ENCODE measurements around the gene ANKRD39. TPM values are rescaled to one million over a fixed set of nuclear protein-coding genes. Genes with fewer than 3 reads are reported as not detected.
"Not testable (repeated sequence)": the region's sequence is repeated elsewhere in the genome, so short reads cannot be mapped to it uniquely, and the experiment has no call there.

The ANKRD39 gene
- total RNA-seq, 2 donors from 2014 or later = 16.5 to 17.2 TPM

DNA sequence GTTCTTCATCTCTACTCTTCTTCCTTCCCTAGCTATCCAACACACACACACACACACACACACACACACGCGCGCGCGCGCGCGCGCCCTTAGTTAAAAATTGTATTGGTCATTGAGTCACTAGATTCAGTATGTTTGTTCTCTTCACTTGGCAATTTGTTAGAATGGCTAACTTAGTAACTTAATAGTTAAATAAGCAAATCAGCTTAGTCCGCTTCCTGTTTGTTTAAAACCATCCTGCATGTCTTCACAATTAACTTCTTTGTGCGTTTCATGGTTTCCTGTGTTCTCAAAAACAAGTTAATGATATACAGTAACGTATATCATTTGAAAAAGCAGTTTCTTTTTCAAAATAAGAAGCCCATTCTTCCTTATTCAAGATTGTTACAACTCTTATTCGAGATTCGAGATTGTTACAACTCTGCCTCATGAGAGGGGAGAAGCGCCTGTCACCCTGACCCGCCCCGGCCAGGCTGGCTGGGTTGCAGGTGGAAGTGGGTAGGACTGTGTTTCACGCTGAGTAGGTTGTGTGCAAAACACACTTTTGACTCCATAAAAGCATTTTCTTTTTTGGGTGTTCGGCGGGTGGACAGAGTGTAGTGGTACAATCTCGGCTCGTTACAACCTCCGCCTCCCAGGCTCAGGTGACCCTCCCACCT lies 51.2 kb downstream of the ANKRD39 start:
- Mint-ChIP-seq H3K27ac (peak overlapping the region; percentile 98), H3K4me3 (peak overlapping the region; percentile 38 to 84), H3K36me3 (ENCODE audit: insufficient read depth in 2 of 2) (no peaks in the 10 kb centered on the region), H3K9me3 (no peaks in the 10 kb centered on the region), H3K27me3 (ENCODE audit: low read depth) (no peaks in the 10 kb centered on the region), H3K4me1 (ENCODE audit: low read depth) (peaks cover 14% of the 10 kb centered on the region)
- peak in 1 of 2 donors; percentile 58 for ATAC-seq (replicated peaks in 1 of 2)
- DNase-seq = peak in 1 of 2 donors; percentile 36

DNA sequence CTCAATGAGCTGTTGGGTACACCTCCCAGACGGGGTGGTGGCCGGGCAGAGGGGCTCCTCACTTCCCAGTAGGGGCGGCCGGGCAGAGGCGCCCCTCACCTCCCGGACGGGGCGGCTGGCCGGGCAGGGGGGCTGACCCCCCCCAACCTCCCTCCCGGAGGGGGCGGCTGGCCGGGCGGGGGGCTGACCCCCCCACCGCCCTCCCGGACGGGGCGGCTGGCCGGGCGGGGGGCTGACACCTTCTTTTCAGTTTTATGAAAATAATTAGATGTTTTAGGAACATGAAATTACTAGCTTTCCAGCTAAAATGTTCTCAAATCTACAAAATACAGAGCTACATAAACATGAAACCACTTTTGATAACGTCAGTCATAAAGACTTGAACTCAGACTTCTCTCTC lies 51.9 kb downstream of the ANKRD39 start:
- peak overlapping the region in 1 of 2 donors; percentile 84 for H3K4me3 Mint-ChIP-seq
- ATAC-seq (replicated peaks in 1 of 2) = not testable (repeated sequence)

DNA sequence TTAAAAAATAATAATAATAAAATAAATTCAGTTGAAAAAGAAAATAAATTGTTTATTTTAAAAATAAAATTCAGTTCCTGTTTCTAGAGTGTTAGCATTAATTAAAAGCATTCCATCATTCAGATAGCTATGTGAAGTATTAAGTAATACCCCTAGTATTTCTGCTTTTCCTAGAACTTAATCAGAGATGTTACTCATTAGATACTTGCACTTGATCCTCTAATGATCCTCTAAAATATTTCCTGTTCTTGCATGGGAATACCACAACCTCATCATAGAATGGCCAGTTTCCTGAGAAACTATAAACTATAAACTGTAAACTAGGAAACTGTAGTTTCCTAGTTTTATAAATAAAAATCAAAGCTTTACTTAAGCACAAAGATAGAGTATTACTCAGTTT lies 52.8 kb downstream of the ANKRD39 start:
- ATAC-seq (replicated peaks in 1 of 2) (no peak), DNase-seq (no peak)
- no peaks in the 10 kb centered on the region for H3K36me3 Mint-ChIP-seq (ENCODE audit: insufficient read depth in 2 of 2)
- H3K4me1 Mint-ChIP-seq (ENCODE audit: low read depth) = peaks cover 14% of the 10 kb centered on the region
- H3K27ac Mint-ChIP-seq = no peak overlapping the region
- no peaks in the 10 kb centered on the region for H3K9me3 Mint-ChIP-seq
- H3K4me3 Mint-ChIP-seq = no peak overlapping the region
- H3K27me3 Mint-ChIP-seq (ENCODE audit: low read depth) = no peaks in the 10 kb centered on the region

More for the DNA sequence above, 51.9 kb downstream of the ANKRD39 start:
- not testable (repeated sequence) for H3K27me3 Mint-ChIP-seq (ENCODE audit: low read depth); H3K36me3 Mint-ChIP-seq (ENCODE audit: insufficient read depth in 2 of 2); DNase-seq; H3K9me3 Mint-ChIP-seq
- Mint-ChIP-seq H3K27ac (peak overlapping the region; percentile 98), H3K4me1 (ENCODE audit: low read depth) (peaks cover 14% of the 10 kb centered on the region)

DNA sequence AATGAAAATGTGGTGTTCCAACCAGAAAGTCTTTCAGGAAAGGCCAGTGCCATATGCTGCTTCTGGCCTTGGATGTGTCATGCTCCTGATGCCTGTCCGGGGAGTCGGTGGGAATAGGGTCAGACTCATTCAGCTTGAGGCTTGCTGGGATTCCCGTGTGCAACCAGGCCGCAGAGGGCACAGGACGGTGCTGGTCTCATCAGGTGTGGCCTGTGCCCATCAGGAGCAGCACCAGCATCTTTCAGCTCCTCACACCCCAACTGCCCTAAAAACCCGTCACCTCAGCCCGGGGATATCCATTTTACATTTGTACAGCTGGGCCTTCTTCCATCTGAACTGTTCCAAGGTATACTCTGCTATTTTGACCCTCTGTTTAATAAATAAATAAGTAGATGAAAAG lies 55.1 kb downstream of the ANKRD39 start:
- Mint-ChIP-seq H3K27me3 (ENCODE audit: low read depth) (no peaks in the 10 kb centered on the region), H3K36me3 (ENCODE audit: insufficient read depth in 2 of 2) (no peaks in the 10 kb centered on the region), H3K27ac (no peak overlapping the region), H3K4me1 (ENCODE audit: low read depth) (peaks cover 14% of the 10 kb centered on the region), H3K4me3 (no peak overlapping the region), H3K9me3 (no peaks in the 10 kb centered on the region)
- ATAC-seq (replicated peaks in 1 of 2) = no peak
- DNase-seq = no peak

DNA sequence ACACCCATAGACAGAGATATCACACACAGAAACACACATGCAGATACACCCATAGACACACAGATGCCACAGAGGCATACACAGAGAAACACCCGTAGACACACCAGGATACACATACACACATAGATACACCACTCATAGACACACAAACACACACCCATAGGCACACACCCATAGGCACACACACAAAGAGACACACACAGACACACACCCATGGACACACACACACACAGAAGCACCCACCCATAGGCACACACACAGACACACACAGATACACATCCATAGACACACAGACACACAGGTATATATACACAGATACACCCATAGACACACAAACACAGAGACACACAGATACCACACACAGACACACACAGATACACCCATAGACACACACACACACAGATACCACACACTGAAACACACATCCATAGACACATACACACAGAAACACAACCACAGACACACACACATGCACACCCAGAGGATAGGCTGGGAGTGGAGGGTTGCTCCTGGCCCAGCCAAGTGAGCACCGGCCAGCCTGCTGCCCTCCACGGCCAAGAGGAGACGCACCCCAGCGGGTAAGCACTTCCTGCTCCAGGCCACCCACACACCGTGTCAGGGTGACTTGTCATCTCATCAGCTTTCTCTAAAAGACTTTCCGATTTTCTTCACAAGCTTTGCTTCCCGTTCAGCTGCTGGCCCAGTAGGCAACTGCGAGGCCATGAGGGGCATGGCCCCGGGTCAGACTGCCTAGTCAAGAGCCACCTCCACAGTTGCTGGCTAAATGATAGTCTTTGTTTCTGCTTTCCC lies 55.8 kb downstream of the ANKRD39 start:
- Mint-ChIP-seq H3K36me3 (ENCODE audit: insufficient read depth in 2 of 2) (no peaks in the 10 kb centered on the region), H3K27me3 (ENCODE audit: low read depth) (no peaks in the 10 kb centered on the region), H3K9me3 (no peaks in the 10 kb centered on the region), H3K4me1 (ENCODE audit: low read depth) (peaks cover 10% of the 10 kb centered on the region), H3K27ac (no peak overlapping the region), H3K4me3 (no peak overlapping the region)
- peak; percentile 65 to 84 for ATAC-seq (replicated peaks in 1 of 2)
- peak; percentile 52 to 70 for DNase-seq

DNA sequence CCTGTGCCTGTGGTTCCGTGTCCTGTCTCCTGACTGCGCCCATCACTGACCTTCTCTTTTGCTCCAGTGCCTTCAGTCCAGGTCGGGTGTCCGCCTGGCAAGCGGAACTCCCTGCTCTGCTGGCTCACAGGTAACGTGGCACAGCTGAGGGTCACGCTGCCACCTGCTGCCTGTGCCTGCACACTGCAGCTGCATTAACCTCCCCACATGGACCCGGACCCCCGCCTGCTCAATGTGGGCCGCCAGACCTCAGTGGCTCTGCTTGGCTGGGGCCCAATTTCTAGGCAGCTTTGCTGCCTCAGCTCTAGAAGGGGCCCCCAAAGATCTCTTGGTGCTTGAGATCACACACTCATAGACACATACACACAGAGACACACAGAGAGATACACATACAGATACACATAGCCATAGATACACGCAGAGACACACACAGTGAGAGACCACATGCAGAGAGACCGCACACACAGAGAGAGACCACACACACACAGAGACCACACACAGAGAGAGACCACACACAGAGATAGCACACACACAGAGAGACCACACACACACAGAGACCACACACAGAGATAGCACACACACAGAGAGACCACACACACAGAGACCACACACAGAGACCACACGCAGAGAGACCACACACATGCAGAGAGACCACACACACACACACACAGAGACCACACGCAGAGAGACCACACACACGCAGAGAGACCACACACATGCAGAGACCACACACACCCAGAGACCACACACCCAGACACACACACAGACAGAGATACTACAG lies 56.6 kb downstream of the ANKRD39 start:
- Mint-ChIP-seq H3K4me3 (no peak overlapping the region), H3K36me3 (ENCODE audit: insufficient read depth in 2 of 2) (no peaks in the 10 kb centered on the region), H3K9me3 (no peaks in the 10 kb centered on the region), H3K27ac (no peak overlapping the region), H3K4me1 (ENCODE audit: low read depth) (peaks cover 2% of the 10 kb centered on the region), H3K27me3 (ENCODE audit: low read depth) (no peaks in the 10 kb centered on the region)
- ATAC-seq (replicated peaks in 1 of 2) (peak; percentile 86 to 91), DNase-seq (peak; percentile 78 to 79)

DNA sequence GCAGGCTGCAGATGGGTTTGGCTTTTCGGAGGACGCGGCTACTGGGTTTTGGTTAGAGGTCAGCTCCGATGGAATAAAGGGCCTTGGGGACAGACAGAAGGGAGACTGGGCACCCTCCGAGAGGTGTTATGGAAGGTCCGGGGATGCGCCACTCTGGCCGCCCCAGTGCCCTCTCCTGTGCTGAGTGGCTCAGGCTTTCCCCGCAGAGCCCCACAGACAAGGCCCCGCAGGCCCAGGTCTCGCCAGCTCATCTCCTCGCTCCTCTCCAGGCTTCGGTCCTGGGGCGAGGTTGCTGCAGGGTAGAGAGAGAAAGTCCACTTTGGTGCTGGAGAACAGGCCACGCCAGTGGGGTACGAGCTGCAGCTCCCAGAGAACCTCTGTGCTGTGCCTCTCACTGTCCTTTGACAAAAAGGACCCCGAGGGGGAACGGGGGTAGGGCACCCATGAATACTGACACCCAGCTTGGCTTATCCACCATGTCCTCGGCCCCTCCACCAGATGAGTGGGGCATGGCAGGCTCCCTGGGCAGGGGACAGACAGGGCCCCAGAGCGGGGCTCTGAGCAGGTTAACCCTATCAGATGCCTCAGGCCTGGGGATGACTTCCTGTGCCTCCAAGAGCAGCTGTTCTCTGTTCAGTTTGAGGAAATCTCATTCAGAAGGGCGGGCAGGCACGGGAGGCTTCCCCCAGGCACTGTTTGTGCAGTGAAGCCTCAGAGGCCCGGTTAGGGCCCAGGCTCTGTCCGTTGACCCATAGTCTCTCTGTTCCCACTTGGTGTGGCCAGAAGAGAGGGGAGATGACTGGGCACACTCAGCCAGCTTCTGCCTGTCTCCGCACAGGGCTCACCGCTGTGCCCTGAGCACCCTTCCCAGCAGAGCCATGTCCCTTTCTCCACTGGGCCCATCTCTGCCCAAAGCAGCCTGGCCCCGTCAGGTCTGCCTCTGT lies 57.5 kb downstream of the ANKRD39 start:
- no peak for DNase-seq
- Mint-ChIP-seq H3K27me3 (ENCODE audit: low read depth) (no peaks in the 10 kb centered on the region), H3K9me3 (no peaks in the 10 kb centered on the region), H3K4me3 (no peak overlapping the region), H3K4me1 (ENCODE audit: low read depth) (no peaks in the 10 kb centered on the region), H3K27ac (no peak overlapping the region), H3K36me3 (ENCODE audit: insufficient read depth in 2 of 2) (no peaks in the 10 kb centered on the region)
- peak; percentile 15 to 28 for ATAC-seq (replicated peaks in 1 of 2)

DNA sequence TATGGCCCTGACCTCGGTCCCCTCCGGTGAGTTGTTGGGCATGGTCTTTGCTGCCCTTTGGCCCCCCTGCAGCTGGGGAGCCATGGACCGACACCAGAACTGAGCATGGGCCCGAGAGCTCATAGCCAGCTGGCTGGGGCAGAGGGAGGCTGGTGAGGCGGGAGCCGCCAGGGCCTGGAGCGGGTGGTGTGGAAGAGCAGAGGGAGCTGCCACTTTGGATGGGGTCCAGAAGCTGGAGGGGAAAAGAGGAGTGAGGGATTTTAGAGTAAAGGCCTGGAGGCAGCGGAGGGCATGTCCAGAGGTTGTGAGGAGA lies 58.2 kb downstream of the ANKRD39 start:
- DNase-seq = no peak
- H3K4me3 Mint-ChIP-seq = no peak overlapping the region

DNA sequence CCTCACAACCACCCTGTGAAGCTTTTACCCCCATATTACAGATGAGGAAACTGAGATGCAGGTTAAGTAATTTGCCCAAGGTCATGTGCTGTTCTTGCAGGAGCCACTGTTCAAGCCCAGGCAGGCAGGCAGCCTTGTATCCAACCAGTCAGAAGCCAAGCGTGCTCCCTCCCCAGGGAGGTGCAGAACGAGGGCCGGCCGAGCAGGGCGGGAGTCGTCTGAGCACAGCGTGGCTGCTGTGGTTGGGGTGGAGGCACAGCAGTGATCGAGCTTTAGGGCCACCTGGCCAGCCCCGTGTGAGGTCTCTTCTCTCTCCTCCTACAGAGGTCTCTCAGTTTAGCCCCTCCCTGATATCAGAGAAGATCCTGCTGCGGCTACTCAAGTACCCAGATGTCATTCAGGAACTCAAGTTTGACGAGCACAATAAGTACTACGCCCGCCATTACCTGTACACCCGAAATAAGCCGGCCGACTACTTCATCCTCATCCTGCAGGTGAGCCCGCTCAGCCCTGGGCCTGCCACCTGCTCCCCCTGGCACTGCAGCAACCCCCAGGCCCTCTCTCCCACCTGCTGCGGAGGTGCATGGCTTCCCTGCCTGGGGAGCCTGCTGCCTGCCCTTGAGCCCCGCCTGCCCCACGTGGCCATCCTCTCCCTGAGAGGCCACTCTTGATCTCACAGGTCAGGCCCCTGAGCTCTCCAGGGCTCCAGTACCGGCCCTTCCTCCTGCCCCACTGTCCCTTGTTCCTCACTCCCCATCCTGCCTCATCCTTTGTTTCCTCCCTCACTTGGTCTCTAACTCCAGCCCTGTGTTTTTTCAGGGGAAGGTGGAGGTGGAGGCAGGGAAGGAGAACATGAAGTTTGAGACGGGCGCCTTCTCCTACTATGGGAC lies 58.8 kb downstream of the ANKRD39 start:
- ATAC-seq (replicated peaks in 1 of 2) = no peak

More for the DNA sequence above, 58.2 kb downstream of the ANKRD39 start:
- H3K27ac Mint-ChIP-seq = no peak overlapping the region
- ATAC-seq (replicated peaks in 1 of 2) = no peak
- H3K9me3 Mint-ChIP-seq = no peaks in the 10 kb centered on the region
- no peaks in the 10 kb centered on the region for H3K27me3 Mint-ChIP-seq (ENCODE audit: low read depth)
- H3K4me1 Mint-ChIP-seq (ENCODE audit: low read depth) = no peaks in the 10 kb centered on the region
- no peaks in the 10 kb centered on the region for H3K36me3 Mint-ChIP-seq (ENCODE audit: insufficient read depth in 2 of 2)

More for the DNA sequence above, 58.8 kb downstream of the ANKRD39 start:
- H3K36me3 Mint-ChIP-seq (ENCODE audit: insufficient read depth in 2 of 2) = no peaks in the 10 kb centered on the region
- no peaks in the 10 kb centered on the region for H3K4me1 Mint-ChIP-seq (ENCODE audit: low read depth)
- no peak for DNase-seq
- no peaks in the 10 kb centered on the region for H3K9me3 Mint-ChIP-seq
- H3K27ac Mint-ChIP-seq = no peak overlapping the region
- no peak overlapping the region for H3K4me3 Mint-ChIP-seq
- H3K27me3 Mint-ChIP-seq (ENCODE audit: low read depth) = no peaks in the 10 kb centered on the region
